Epithelial cell of prostate (primary cell): ENCODE measurements around the gene ZNF32.
A peak's percentile ranks its signal among the peaks of the same experiment; 100 is the strongest.

ENCODE experiments used
- DNase-seq: peaks from one replicate; pipeline ENCODE4 v3.0.0-alpha.2; 2011; ENCODE audit warnings: low read depth, low spot score
- H3K27ac ChIP-seq: fragments of 450-650 bp; 2 replicates; pipeline ENCODE4 v1.5.1; 2017; ENCODE audit warnings: mild to moderate bottlenecking

ZNF32 gene, protein sequence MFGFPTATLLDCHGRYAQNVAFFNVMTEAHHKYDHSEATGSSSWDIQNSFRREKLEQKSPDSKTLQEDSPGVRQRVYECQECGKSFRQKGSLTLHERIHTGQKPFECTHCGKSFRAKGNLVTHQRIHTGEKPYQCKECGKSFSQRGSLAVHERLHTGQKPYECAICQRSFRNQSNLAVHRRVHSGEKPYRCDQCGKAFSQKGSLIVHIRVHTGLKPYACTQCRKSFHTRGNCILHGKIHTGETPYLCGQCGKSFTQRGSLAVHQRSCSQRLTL

DNA sequence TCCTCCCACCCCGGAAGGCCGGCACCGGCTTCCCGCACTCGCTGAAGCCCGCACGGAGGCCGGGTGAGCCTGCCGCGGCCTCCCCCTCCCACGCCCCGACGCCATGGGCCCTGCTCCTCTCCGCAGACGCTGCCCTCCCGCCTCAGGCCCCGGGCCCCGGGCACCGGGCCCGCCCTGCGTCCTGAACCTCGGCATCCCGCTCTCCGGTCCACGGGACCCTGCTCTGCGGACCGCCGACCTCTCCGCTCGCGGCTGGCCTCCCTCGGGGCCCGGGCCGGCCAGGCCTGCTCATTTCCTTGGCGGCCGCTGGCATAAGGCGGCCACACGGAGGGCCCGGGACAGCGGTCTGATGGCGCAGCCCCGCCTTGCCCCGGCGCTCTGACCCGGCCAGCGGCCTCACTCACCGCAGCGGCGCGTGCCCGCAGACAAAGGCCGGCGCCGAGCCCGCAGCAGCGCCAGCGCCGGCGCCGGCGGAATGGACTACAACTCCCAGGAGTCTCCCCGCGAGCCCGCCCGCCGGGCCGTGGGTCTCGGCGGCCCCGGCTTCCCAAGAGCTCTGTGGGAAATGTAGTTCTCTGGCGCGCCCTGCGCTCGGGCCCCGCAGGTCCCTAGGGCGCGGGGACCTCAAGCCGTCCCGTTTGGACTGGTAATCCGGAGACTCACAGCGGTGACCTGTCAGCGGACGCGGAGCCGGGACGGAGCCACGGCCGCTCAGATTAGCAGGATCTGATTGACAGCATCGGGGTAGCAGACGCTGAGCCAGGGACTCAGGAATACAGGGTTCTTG lies at the start of gene ZNF32:
ZNF32 (minus strand) TSS at position 484 of the 787 bp plus-strand sequence. CDS start 2,748 bp downstream, outside the sequence.
- no peak within 1 kb of the TSS for H3K27ac ChIP-seq
- no peak for DNase-seq

DNA sequence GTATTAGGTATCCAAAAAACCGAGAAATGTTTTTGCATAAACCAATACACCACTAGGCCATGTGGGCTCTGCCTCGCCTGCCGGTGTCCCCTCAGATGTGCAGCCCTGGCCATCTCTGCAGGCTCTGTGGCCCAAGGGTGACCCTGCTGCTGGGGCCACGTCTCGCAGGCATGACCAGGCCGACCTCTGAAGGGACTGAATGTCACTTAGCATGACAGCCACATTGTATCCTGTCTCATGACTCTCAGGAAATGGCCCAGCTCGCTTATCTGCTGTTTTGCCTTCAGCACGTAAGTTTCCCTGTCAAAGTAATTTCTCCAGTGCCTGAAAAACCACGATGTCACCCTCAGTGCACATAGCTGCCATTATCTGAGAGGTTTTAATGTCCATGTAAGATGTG lies 49.5 kb upstream of the ZNF32 start:
- no peak overlapping the region for H3K27ac ChIP-seq

DNA sequence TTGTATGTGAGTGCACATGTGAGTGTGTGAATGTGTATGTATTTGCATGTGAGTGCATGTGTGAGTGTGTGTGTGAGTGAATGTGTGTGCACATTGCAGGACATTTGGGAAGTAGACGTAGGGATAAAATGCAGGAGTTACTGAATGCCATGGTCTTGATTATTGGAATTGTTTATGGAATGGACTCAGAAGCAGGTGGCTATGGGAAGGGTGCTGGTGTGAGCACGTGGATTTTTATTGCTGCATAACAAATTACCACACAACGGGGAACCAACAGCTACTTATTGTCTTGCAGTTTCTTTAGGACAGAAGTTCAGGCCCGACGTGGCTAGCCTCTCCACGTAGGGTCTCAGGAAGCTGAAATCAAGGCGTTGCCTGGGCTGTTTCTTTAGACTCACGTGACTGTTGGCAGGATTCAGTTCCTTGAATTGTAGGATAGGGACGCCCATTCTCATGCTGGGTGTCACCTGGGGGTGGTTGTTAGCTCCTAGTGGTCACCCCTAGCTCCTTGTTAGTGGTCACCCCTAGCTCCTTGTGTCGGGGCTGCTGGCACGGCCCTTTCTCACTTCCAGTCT lies 48.3 kb upstream of the ZNF32 start:
- no peak for DNase-seq
- no peak overlapping the region for H3K27ac ChIP-seq

More for the DNA sequence above, 49.5 kb upstream of the ZNF32 start:
- no peak for DNase-seq

DNA sequence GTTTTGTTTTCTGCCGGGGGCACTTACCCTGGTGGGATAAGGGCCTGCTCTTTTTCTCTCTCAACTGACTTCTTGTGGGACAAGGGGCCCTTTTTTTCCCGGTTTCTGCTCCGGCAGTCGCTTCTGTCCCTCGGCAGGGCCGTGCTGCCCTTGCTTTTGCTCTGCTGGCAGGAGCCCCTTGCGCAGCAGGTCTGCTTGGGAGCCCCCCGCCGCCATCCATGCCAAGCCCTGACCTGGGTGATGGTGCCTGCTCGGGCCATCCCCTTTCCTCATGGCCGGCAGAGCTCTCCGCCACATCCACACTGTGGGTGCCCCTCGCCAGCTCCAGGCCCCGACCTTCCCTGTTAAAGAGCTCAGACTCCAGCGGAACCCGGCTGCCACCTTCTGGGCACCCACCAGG lies 47.0 kb upstream of the ZNF32 start:
- H3K27ac ChIP-seq = no peak overlapping the region
- DNase-seq = no peak

DNA sequence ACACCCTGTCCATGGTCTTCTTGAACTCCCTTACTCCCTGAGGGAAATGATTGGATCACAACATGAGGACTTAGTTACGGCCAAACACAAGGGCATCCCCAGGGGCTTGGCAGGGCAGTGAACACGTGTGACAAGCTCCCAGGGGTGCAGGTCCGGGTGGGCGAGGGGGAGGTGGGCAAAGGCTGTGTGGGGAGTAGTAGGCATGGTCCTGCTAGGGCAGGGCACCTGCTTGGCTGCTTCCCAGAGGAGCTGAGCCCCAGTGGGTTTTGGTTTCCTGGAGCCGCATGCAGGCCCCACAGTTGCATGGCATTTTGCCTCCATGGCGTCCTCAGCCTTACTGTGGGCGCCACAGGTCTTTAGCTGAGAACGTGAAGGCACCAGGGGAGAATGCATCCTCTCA lies 46.6 kb upstream of the ZNF32 start:
- no peak overlapping the region for H3K27ac ChIP-seq
- no peak for DNase-seq

DNA sequence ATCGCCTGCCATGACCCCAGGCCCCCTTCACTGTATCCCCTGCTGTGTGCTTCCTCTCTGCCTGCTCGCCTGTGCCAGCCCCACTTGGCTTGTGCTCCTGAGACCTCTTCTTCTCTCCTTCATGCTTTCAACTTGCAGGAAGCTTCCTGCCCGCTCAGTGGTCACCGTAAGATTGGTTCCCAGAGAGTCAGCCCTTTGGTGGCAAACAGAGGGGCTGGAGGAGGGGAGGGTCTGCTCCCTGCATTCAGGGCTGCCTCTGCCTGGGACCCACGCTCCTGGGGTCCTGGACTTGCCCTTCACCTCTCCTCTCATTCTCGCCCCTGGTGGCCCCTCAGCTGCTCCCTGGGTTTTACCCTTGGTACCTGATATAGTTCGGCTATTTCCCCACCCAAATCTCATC lies 45.8 kb upstream of the ZNF32 start:
- no peak for DNase-seq
- no peak overlapping the region for H3K27ac ChIP-seq

DNA sequence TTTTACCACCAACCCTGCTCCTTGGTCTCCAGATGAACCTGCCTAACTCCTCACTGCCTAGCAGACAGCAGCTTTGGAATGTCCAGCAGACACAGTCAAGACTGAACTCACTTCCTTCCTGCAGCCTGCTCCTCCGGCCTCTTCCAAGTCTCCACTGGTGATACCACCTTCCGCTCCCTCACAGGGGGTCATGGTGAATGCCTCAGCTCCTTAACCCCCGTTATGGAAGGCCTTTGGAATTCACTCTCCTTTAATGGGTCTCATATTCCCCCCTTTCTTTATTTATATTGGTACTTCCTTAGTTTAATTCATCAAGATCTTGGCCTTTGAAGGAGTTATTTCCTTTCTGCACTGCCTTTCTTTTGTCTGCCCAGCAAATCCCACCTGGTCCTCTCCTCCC lies 44.9 kb upstream of the ZNF32 start:
- no peak overlapping the region for H3K27ac ChIP-seq
- DNase-seq = no peak

DNA sequence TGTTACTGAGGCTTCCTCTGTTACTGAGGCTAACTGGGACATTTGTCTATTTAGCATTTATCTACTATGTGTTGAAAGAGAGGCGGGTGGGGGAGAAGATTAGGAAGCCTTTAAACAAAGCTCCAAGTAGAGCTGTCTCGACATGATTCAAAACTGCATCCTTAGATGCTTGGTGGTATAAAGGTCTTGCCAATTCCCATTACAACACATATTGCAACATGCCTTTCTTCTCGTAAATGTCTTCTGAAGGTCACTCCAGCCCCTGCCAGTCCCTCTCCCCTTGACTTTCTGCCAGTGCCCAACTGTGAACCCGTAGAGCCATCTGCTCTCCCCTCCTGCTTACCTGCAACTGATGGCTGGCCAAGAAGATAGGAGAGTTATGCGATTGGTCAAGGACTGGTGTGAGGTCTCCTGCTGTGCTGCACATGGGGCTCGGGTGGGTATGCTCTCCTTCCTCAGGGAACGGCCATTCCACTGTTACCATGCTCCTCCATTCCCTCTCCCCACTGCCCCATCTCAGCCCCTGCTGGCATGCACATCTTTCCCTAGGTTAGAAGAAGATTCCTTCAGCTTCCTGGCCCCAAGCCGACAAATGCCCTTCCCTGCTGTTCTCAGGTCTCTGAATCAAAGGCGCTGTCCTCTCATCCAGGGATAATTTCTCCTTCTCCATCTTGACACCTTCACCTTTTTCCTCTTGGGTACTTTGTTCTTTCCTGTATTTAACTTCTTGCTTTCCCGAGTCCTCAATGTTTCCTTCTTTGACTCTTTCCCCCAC lies 43.6 kb upstream of the ZNF32 start:
- no peak overlapping the region for H3K27ac ChIP-seq
- DNase-seq = no peak

DNA sequence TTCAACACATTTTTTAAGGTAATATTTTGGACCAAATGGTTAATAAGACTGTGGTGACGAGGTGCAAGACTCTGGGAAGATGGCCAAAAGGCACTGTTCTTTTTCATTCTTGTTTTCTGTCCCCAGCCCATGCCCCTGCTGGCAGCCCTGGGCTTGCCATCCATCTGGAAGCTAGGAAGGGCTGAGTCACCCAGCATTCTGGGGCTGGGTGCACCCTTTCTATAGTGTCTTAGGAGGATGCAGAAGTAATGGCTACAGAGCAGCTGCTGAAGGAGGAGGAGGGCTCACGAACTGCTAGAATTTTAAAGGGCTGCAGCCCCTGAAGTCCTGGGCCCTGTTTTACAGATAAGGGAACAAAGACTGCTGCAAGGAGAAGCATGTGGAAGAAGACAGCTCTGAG lies 42.8 kb upstream of the ZNF32 start:
- DNase-seq = no peak
- H3K27ac ChIP-seq = no peak overlapping the region

DNA sequence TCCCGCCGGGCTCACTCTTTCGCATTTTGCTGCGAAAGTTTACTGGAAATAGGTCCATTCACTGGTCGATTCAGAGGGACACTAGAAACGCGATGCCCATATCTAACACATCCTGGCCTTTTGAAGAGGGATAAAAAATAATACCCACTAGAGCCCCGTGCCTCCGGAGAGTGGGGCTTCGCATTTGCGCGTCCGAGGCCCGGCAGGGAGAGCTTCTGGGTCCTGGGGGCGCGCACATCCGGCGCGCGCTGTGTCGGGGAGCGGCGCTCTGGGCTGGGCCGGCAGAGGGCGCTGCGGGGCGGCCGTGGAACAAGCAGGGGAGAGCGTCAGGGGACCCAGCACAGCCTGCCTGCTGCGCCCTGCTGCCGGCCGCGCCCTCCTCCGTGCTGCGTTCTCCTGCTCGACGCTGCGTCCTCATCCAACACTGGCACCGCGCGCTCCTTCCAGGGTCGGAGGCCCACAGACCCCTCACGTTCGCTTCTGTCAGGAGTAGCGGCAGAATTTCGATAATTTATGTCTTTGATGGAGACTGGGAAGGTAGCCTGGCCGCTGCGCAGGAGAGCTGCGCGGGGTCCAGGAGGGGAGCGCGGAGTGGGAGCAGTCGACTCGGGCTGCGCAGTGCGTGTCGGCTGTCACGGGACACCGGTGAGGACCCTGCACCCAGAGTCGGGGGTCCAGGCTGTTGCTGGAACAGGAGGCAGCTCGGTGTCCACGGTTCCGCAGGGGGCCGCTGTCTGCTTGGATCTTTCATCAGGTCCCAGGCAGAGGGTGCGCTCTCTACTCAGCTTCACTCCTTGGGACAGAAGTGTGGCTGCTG lies 41.5 kb upstream of the ZNF32 start:
- no peak overlapping the region for H3K27ac ChIP-seq
- DNase-seq = peak; percentile 10

DNA sequence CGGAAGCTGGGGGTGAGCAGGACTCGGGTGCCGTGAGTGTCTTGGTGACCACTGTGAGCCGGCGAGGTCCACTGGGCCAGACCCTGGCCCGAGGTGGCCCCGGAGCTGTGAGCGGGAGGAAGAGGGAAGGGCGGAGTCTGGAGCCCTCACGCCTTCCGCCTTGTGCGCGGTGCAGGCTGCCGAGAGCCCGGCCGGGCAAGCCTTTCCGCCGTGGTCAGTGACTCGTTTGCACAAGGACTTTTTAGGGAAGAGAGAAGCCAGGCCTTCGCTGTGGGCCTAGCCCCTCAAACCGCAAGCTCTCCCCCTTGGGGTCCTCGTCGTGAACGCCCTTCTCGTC lies 40.9 kb upstream of the ZNF32 start:
- DNase-seq = no peak
- no peak overlapping the region for H3K27ac ChIP-seq

DNA sequence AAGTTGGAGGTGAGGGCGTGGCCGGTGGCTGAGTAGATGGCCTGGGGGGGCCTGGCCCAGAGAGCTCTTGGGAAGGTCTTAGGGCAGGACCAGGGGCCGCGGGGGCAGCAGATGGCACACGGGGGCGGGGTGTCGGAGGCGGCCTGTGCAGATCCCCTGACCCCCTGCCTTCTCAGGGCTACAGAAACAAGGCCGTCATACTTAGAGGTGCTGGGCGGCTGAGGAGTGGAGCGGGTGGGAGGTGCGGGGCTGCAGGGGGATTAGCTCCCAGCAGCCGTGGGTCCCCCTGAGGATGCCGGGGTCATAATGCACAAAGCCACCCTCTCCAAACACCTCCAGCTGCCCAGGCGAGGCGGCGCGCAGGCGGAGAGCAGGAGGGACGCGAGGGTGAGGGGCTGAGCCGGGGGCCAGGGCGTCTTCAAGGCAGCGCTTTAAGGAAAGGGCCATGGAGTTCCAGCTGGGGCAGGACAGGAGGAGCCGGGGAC lies 40.4 kb upstream of the ZNF32 start:
- no peak overlapping the region for H3K27ac ChIP-seq

DNA sequence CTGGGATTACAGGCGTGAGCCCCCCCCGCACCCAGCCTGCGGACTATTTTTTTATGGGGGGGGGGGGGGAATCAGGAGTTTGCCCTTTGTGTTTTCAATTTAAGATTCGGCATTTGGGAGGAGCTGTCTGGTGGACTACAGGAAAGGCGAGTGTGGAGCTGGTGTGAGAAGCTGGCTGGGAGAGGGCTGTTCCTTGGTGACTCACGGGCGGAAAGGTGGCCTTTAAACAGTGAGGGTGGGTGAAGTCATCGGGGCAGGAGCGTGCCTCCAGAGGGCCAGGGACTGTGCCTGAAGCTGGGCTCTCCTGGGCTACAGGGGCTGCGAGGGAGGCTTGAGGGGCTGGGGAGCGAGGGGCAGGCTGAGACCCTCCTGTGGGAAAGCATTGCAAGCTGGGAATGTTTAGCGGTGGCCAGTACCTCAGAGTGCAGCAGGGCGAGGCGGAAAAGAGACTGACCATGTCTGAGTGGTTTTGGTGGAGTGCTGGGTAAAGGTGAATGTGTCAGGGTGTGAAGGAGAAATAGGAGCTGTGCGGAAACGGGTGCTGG lies 39.7 kb upstream of the ZNF32 start:
- H3K27ac ChIP-seq = no peak overlapping the region
- DNase-seq = no peak

More for the DNA sequence above, 40.4 kb upstream of the ZNF32 start:
- no peak for DNase-seq

DNA sequence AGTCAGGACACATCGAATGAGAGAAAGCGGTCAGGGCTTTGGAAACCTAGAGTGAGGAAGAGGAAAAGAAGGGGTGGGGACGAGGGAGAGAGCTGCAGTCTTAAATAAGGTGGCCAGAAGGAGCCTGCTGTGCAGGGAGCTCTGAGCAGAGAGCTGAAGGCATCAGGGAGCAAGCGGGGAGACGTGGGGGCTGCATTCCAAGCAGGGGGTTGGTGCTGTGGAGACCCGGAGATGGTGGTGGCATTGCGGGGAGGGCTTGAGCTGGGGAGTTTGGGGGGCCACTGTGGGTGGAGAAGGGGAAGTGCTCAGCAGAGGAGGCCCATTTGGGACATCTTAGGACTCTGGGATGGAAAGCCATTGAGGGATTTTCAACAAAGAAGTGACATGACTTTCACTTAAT lies 38.7 kb upstream of the ZNF32 start:
- H3K27ac ChIP-seq = no peak overlapping the region
- DNase-seq = no peak

DNA sequence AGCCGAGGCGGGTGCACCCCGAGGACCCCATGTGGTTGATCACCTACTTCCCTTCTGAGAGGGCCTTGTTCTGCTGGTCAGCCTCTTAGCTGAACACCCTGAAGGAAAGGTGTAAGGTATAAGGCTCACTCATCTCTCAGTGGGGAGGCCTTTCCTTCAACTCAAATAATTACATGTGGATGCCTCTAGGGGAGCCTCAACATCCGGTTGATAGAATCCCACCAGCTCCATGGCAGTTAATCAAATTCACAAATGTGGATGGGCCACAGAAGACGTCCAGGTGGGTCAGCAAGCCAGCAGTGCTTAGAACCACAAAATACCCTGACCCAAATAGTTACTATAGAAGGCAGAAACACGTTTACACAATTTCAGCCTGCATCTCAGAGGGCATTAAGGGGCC lies 37.7 kb upstream of the ZNF32 start:
- no peak for DNase-seq
- H3K27ac ChIP-seq = no peak overlapping the region

DNA sequence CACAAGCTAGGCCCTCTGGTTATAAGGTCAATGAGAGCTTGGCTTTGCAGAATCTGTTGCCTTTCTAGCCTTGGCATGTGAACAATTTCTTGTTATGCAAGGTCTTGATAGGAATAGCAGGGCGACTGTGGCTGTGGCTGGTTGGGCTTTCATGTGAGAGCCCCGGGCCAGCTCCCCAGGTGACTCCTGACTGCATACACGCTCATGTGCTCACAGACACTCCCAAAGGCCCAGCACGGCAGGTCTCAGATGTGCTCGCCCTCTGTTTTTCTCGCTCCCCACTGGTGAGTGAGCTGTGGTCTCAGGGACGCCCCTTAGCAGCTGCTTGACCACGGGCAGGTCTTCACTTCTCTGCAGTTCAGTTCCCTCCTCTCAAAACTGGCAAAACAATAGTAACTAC lies 37.1 kb upstream of the ZNF32 start:
- H3K27ac ChIP-seq = no peak overlapping the region
- no peak for DNase-seq

DNA sequence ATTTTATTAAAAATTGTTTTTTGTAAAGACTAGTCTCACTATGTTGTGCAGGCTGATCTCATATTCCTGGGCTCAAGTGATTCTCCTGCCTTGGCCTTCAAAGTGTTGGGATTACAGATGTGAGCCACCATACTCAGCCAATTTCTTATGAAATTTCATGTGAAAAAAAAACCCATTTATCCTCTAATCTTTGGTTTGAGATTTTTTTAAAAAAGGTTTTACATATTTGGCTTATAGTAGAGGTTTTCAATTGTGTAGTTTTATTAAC lies 35.5 kb upstream of the ZNF32 start:
- H3K27ac ChIP-seq = no peak overlapping the region

DNA sequence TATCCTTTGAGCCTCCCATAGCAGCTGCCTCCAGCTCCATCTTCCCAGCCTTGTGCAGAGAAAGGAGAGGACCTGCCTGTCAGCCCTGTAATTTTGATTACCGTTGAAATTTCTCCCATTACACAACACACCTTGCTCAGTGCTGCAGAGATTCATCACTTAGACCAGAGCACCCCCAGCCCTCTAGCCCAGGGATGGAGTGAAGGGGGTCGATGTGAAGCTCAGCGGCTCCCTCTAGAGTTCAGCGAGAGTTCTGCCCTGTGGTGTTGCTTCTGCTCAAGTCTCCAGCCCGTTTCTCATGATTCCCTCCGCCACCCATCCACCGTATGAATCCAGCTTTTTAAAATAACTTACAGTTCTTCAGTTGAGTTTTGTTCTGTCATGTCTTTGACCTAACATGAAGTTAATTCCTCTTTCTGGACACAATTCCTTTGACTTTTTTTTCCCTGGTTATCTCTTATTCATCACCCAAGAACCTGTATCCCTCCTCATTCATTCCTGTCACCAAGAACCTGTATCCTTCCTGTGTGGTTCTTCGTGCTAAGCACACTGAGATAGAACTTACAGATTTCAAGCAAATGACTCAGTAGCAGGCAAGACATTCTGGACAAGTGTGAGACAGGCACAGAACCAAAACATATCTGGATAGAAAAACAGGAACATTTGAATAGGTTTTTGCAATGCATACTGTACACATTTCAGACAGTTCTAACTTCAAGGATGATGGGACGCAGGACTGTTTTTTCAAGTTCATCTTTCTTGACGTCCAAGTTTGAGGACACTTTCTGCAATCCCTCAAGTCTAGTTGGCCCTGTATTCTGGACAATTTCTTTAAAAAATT lies 35.0 kb upstream of the ZNF32 start:
- no peak overlapping the region for H3K27ac ChIP-seq
- no peak for DNase-seq

More for the DNA sequence above, 35.5 kb upstream of the ZNF32 start:
- no peak for DNase-seq

DNA sequence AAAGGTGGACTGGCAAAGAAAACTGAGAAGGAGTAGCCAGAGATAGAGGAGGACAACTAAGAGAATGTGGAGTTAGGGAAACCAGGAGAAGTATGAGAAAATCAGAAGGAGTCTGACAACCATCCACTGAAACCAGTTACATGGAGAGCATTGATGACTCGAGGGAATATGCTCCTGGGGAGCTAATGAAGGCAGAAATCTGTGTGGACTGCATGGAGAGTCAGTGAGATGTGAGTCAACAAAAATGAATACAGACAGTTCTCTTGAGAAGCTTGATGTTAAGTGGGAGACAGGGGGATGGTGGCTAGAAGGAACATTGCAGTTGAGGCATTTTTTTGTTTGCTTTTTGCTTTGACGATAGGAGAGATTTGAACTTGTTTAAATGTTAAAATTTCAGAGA lies 34.3 kb upstream of the ZNF32 start:
- H3K27ac ChIP-seq = no peak overlapping the region
- no peak for DNase-seq
